K562 (cell line): Measurements from ENCODE around the gene DISC1. TPM values are rescaled to one million over a fixed set of nuclear protein-coding genes. Genes with fewer than 3 reads are reported as not detected.

Source experiments
- ATAC-seq: fragments of 200-7000 bp; cut with Tn5 transposase; 3 replicates; pipeline ENCODE4 v1.9.1; 2020; ENCODE audit warnings: moderate library complexity
- BruUV-seq: library from RNA; stranded (reverse); fragments of 400-500 nt; replicated peaks from 2 replicates; lab custom pipeline; 2021; lab: Mats Ljungman, UMichigan
- CTCF ChIA-PET: fragments of 300-600 bp; formaldehyde crosslinking; extraction: SDS; loops from one replicate; lab custom pipeline; 2021; ENCODE audit warnings: low intra/inter-chr PET ratio; lab: Yijun Ruan, JAX
- POLR2A ChIA-PET: fragments of 300-600, 350-650 bp; sonication (Branson Sonifier 250); formaldehyde crosslinking; extraction: SDS; loops from one replicate; lab custom pipeline; 2021; ENCODE audit warnings: antibody characterized with exemption, inconsistent platforms; lab: Yijun Ruan, JAX
- DNase-seq, 4 experiments: peaks; one replicate each; pipeline versions ENCODE4 v3.0.0 to v3.0.0-alpha.2; 2011 to 2018; ENCODE audit warnings: low spot score in 3 of 4, mixed read lengths in 3 of 4; ENCODE audit errors: extremely low read depth in 1 of 4
- FAIRE-seq: peaks from 2 replicates; lab custom pipeline; 2011; peaks lifted over from hg19 to GRCh38; lab: Jason Lieb, UNC
- H2AFZ ChIP-seq: 2 replicates; pipeline ENCODE4 v1.6.0; 2011; ENCODE audit warnings: low read depth, low read length, control low read depth, inconsistent platforms
- H3K27ac ChIP-seq: fragments of 200-600 bp; 3 replicates; pipeline ENCODE4 v1.8.0; 2011; ENCODE audit warnings: low read depth, mild to moderate bottlenecking, control low read depth, inconsistent platforms, low read length, moderate library complexity, mixed read lengths; ENCODE audit errors: extremely low read depth
- H3K27me3 ChIP-seq, 2 experiments: fragments of 300-600 bp in 1 of 2; 2 replicates in 1 of 2; 3 replicates in 1 of 2; pipeline versions ENCODE4 v1.6.0 to v1.8.0; 2011; ENCODE audit warnings: inconsistent platforms in 2 of 2, low read length in 2 of 2, mild to moderate bottlenecking in 1 of 2, mixed read lengths in 1 of 2, moderate library complexity in 1 of 2; ENCODE audit not compliant: control insufficient read depth in 2 of 2, insufficient read depth in 2 of 2
- H3K36me3 ChIP-seq: fragments of 300-600 bp; 3 replicates; pipeline ENCODE4 v1.8.0; 2011; ENCODE audit warnings: mild to moderate bottlenecking, low read length, inconsistent platforms; ENCODE audit not compliant: control insufficient read depth, insufficient read depth
- H3K4me1 ChIP-seq, 2 experiments: fragments of 200-600 bp in 1 of 2; replicated peaks in 1 of 2; 2 replicates in 1 of 2; 3 replicates in 1 of 2; pipeline versions ENCODE4 v1.5.1 to v1.8.0; 2011; ENCODE audit warnings: inconsistent platforms in 2 of 2, low read length in 2 of 2, mild to moderate bottlenecking in 1 of 2, mixed read lengths in 1 of 2, moderate library complexity in 1 of 2; ENCODE audit not compliant: control insufficient read depth in 2 of 2, insufficient read depth in 2 of 2
- H3K4me2 ChIP-seq: 2 replicates; pipeline ENCODE4 v1.6.1; 2011; ENCODE audit warnings: low read length, control low read depth, inconsistent platforms, mixed read lengths; ENCODE audit not compliant: insufficient read depth
- H3K4me3 ChIP-seq: fragments of 200-600 bp; sonication (generic), shearing (Covaris generic); 2 replicates; pipeline ENCODE4 v1.5.1; 2016; ENCODE audit warnings: control low read depth, inconsistent platforms
- H3K79me2 ChIP-seq: fragments of 200-600 bp; 3 replicates; pipeline ENCODE4 v1.8.0; 2011; ENCODE audit warnings: low read length, inconsistent platforms; ENCODE audit not compliant: control insufficient read depth, insufficient read depth
- H3K9ac ChIP-seq, 2 experiments: 2 replicates each; pipeline versions ENCODE4 v1.6.0 to v1.6.1; 2011; ENCODE audit warnings: low read depth in 2 of 2, low read length in 2 of 2, control low read depth in 1 of 2, inconsistent platforms in 1 of 2, mild to moderate bottlenecking in 1 of 2, mixed read lengths in 1 of 2; ENCODE audit not compliant: insufficient read depth in 1 of 2
- H3K9me1 ChIP-seq: one replicate; pipeline ENCODE4 v1.6.0; 2011; ENCODE audit warnings: inconsistent platforms, mild to moderate bottlenecking, low read length, moderate library complexity; ENCODE audit not compliant: control insufficient read depth, insufficient read depth
- H3K9me3 ChIP-seq: replicated peaks from 2 replicates; pipeline ENCODE4 v1.5.1; 2011; ENCODE audit warnings: low read depth, low read length, inconsistent platforms; ENCODE audit not compliant: control insufficient read depth, insufficient read depth
- H4K20me1 ChIP-seq: replicated peaks from 2 replicates; pipeline ENCODE4 v1.6.1; 2011; ENCODE audit warnings: low read length, inconsistent platforms, mixed read lengths; ENCODE audit not compliant: control insufficient read depth, insufficient read depth
- CBX3 ChIP-seq, 2 experiments: IDR thresholded peaks; 1 replicate in 1 of 2; 2 replicates in 1 of 2; pipeline ENCODE4 v1.6.1; 2012; ENCODE audit warnings: inconsistent platforms in 2 of 2, low read length in 2 of 2, borderline replicate concordance in 1 of 2, control low read depth in 1 of 2
- CHAMP1 ChIP-seq: fragments of 450-650 bp; IDR thresholded peaks from 2 replicates; pipeline ENCODE4 v1.6.1; 2016; ENCODE audit warnings: mild to moderate bottlenecking
- E2F3 ChIP-seq: fragments of 250-450 bp; sonication (Bioruptor Pico); IDR thresholded peaks from 2 replicates; pipeline ENCODE4 v1.4.0; 2020; ENCODE audit warnings: mild to moderate bottlenecking
- GABPA ChIP-seq: fragments of 200-800 bp; sonication (Bioruptor generic); conservative IDR thresholded peaks from 2 replicates; pipeline ENCODE4 v1.6.1; 2016; ENCODE audit warnings: low read depth, missing genetic modification characterization, missing compliant biosample characterization
- IRF2 ChIP-seq: sonication (generic); formaldehyde crosslinking; IDR thresholded peaks from 2 replicates; pipeline ENCODE4 v1.8.1; 2022; ENCODE audit warnings: mild to moderate bottlenecking, missing genetic modification reagents
- MLLT1 ChIP-seq, 2 experiments: fragments of 450-650 bp; IDR thresholded peaks; 2 replicates each; pipeline ENCODE4 v1.6.1; 2016
- NR1H2 ChIP-seq: sonication (generic); formaldehyde crosslinking; IDR thresholded peaks from 2 replicates; pipeline ENCODE4 v1.4.0; 2020; ENCODE audit warnings: mild to moderate bottlenecking, missing genetic modification reagents
- NR3C1 ChIP-seq: sonication (generic); formaldehyde crosslinking; IDR thresholded peaks from 2 replicates; pipeline ENCODE4 v1.8.1; 2022; ENCODE audit warnings: missing genetic modification reagents
- SOX6 ChIP-seq: fragments of 450-650 bp; IDR thresholded peaks from 2 replicates; pipeline ENCODE4 v1.6.1; 2014; ENCODE audit warnings: mild to moderate bottlenecking
- ZBTB17 ChIP-seq: fragments of 450-650 bp; formaldehyde crosslinking; IDR thresholded peaks from 2 replicates; pipeline ENCODE4 v1.4.0; 2020; ENCODE audit warnings: mild to moderate bottlenecking
- ZNF140 ChIP-seq: fragments of 250-450 bp; sonication (Bioruptor Pico); IDR thresholded peaks from 2 replicates; pipeline ENCODE4 v1.8.0; 2021; ENCODE audit warnings: moderate library complexity, mild to moderate bottlenecking, inconsistent platforms
- whole genome bisulfite sequencing: fragments of 100-300 bp; shearing (Covaris generic); methylation state at CpG from one replicate; pipeline ENCODE4 v1.1.6; 2016; ENCODE audit warnings: low coverage, mixed read lengths; ENCODE audit not compliant: insufficient coverage; ENCODE audit errors: missing lambda C conversion rate; 5-methylcytosine and 5-hydroxymethylcytosine counted together
- in situ Hi-C: fragments of 300-500 bp; cut with MboI; formaldehyde crosslinking; loops from 4 replicates; pipeline ENCODE4 v1.15.0; 2018; ENCODE audit warnings: inconsistent platforms, mixed read lengths
- intact Hi-C: fragments of 100-400 bp; cut with micrococcal nuclease; formaldehyde crosslinking; loops from 2 replicates; pipeline ENCODE4 v1.14.2; 2022
- polyA plus RNA-seq, 8 experiments: library from polyadenylated mRNA; depleted of rRNA in 4 of 8; stranded (reverse) in 5 of 8; unstranded in 3 of 8; fragments of >200 nt; fragmentation: Nextera tagmentation in 2 of 8; fragmentation: Illumina TruSeq in 1 of 8; extraction: Ambion mirVana in 2 of 8; extraction: Trizol in 1 of 8; gene quantifications; 2 replicates each; pipeline versions ENCODE4 v1.2.1 to v1.2.3, GENCODE V29; 2011 to 2014; ENCODE audit warnings: inconsistent platforms in 1 of 8, missing spikeins in 1 of 8
- total RNA-seq, 7 experiments: library from RNA; depleted of rRNA in 6 of 7; stranded (reverse); fragments of >200 nt in 6 of 7; fragmentation: Illumina TruSeq in 2 of 7; extraction: Trizol in 2 of 7; gene quantifications; 2 replicates each; pipeline versions ENCODE4 v1.2.1 to v1.2.3, GENCODE V29; 2011 to 2021; ENCODE audit warnings: low replicate concordance in 1 of 7

The DISC1 gene
- total and polyA plus RNA-seq, 9 of the 15 experiments (the other 6 are each of a cell fraction or from before 2014, with no cell fraction given), result 0.01 to 0.11 (median 0.08) TPM; not detected in 1

GRCh38 chr1:231849981-231850380, 223.4 kb downstream of the DISC1 start (continued):
- TF ChIP-seq E2F3 (CRISPR knock-in tag) (no peak), SOX6 (no peak)

GRCh38 chr1:231850786-231851185, 224.2 kb downstream of the DISC1 start:
- ChIA-PET POLR2A (no interaction called here), CTCF (no interaction called here)
- Histone ChIP-seq H3K27me3 (peaks cover 2 to 34% of the 10 kb centered on the region in 2 experiments; a peak in 2 of 5 replicates), H2AFZ (no peak overlapping the region), H4K20me1 (no peaks in the 10 kb centered on the region; the same call in 1 of the 2 replicates), H3K79me2 (no peaks in the 10 kb centered on the region), H3K4me3 (no peak overlapping the region), H3K9me1 (no peaks in the 10 kb centered on the region), H3K36me3 (no peaks in the 10 kb centered on the region), H3K4me1 (no peaks in the 10 kb centered on the region), H3K9ac (no peak overlapping the region), H3K27ac (no peak overlapping the region), H3K4me2 (no peak overlapping the region), H3K9me3 (no peaks in the 10 kb centered on the region)
- intact Hi-C loops, result no loop called here
- in situ Hi-C loops, result no loop called here
- WGBS, result 2% methylated on average over 5 of the region's 5 CpGs
- FAIRE-seq, result no peak
- TF ChIP-seq IRF2 (CRISPR knock-in tag) (no peak), E2F3 (CRISPR knock-in tag) (no peak), NR3C1 (CRISPR knock-in tag) (no peak), CBX3 (IDR thresholded peaks at IDR 0.05; ENCODE audit: borderline replicate concordance in 1 of 2, low read length in 2 of 2) (no peak), MLLT1 (IDR thresholded peaks at IDR 0.05) (no peak), GABPA (tag) (no peak), NR1H2 (CRISPR knock-in tag) (no peak), ZBTB17 (CRISPR knock-in tag) (no peak), ZNF140 (no peak), CHAMP1 (no peak)
- no peak for ATAC-seq
- DNase-seq, result no peak
- no TSS peak for BruUV-seq
